HCT116 (cell line): ENCODE measurements around the gene PNKP.

Experiments
- EZH2 ChIP-seq: fragments of 200-600 bp; sonication (generic); IDR thresholded peaks from 2 replicates; pipeline ENCODE4 v1.6.1; 2017; ENCODE audit warnings: antibody characterized with exemption, mixed run types
- RAD21 ChIP-seq: IDR thresholded peaks from 2 replicates; pipeline ENCODE4 v1.6.1; 2012; ENCODE audit warnings: low read depth, mild to moderate bottlenecking

GRCh38 chr19:49852631-49853126 lies 14.7 kb downstream of the PNKP start:
- TF ChIP-seq EZH2 (no peak), RAD21 (no peak)
